ENCODE data around the gene KNDC1.

Gene KNDC1

DNA sequence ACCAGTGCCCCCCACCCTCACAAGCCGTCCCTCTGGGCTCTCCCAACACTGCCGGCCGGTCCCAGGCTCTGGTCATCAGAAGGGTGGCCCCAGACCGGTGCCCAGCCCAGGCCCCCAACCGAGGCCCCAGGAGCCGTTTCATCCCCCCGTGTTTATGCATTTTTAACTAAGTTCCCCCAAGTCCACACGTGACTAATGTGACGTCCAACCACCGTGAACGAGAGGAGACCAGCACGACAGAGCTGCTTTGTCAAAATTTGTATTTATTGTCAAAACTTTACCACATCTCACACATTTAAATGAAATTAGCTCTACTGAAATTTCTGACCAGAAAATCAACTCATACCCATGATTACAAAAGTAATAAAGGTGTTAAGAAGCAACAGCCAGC lies 86.2 kb downstream of the KNDC1 start:
- DNase-seq: no peak

DNA sequence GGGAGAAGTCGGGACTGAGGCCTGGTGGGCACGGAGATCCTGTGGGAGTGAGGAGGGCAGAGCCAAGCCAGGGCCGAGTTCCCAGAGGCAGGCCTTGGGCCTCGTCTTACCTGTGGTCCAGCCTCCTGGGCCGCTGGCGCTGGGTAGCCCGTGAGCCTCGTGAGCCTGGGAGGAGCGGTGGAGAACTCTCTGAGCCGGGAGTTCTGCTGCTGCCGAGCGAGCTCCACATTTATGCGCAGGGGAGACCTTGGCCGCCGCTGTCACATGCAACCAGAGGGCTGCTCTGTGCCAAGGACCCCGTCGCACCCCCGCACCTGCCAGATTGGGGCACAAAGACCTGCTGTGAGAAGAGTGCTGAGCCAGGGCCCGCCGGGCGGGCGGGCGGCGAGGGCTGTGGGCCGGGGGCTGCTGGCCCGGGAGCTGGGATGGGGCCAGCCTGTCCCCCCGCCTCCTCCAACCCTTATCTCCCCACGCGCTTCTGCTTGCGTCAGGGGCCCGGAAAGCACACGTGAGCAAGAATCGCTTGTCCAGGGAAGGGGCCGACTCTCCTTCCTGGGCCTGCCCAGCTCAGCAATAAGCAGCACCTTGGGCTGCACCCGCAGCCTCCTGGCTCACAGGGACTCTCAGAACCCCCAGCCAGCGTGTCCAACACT lies 87.8 kb downstream of the KNDC1 start:
- no peak for DNase-seq

DNA sequence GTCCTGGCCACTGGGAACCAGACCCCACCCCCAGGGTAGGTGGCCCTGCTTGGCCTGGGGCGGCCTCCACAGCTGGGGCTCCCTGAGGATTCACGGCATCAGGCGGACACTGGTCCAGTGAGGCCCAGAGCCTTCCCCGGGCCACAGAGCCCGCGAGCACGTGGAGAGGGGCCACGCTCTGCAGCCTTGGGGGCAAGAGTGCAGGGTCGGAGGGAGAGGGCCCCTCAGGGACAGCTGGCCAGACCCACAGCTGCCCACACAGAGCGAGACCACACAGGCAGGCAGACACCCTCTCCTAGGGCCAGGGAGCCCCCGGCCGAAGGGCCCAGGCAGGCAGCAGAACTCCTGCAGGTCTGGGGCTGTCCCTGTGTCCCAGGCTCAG lies 88.3 kb downstream of the KNDC1 start:
- DNase-seq: no peak

DNA sequence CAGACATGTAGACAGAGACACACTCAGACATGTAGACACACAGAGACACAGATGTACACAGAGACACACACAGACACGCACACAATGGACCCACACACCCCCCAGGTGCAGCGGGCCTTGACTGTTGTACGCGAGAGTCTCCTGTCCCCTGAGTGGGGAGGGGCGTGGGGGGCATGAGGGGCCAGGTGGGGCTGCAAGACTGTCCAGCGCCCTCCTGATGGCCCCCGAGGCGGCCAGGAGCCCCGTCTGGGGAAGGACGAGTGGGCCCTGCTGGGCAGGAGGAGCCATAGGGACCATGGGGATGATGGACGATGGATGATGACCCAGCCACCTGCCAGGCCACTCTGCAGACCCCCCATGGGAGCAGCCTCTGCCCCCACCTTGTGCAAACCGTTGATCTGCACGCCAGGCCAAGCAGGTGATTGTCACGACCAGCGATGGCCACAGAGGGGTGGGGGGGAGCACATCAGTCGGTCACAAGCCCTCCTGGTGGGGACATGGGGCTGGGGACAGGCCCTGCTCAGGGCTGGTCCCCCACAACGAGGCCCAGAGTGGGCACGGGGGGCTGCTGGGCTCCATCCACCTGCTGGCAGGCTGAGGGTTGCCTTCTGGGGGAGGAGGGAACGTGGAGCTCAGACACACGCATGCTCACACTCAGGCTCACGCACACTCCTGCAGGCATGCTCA lies 89.2 kb downstream of the KNDC1 start:
- no peak for DNase-seq

DNA sequence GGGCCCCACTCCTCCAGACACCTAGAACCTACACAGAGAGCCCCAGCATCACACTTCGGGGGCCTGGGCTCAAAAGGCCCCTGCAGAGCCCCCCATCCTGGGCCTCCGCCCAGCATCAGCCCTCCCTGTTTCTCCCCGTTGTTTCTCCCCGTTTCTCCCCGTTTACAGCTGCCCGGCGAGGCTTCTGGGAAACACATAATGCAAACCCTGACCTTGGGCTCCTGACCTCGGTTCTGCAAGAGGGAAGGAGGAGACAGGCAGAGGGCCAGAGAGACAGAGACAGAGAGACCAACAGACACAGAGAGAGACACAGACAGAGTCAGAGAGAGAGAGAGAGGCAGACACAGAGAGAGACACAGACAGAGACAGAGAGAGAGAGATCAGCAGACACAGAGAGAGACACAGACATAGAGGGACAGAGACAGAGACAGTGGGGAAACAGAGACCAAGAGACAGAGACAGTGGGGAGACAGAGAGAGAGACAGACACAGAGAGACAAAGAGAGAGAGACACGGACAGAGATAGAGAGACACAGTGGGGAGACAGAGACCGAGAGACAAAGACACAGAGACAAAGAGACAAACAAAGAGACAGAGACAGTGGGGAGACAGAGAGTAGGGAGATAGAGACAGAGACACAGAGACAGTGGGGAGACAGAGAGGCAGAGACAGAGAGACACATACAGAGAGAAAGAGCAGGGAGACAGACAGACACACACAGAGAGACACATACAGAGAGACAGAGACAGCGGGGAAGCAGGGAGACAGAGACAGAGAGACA lies 90.1 kb downstream of the KNDC1 start:
- no peak for DNase-seq

DNA sequence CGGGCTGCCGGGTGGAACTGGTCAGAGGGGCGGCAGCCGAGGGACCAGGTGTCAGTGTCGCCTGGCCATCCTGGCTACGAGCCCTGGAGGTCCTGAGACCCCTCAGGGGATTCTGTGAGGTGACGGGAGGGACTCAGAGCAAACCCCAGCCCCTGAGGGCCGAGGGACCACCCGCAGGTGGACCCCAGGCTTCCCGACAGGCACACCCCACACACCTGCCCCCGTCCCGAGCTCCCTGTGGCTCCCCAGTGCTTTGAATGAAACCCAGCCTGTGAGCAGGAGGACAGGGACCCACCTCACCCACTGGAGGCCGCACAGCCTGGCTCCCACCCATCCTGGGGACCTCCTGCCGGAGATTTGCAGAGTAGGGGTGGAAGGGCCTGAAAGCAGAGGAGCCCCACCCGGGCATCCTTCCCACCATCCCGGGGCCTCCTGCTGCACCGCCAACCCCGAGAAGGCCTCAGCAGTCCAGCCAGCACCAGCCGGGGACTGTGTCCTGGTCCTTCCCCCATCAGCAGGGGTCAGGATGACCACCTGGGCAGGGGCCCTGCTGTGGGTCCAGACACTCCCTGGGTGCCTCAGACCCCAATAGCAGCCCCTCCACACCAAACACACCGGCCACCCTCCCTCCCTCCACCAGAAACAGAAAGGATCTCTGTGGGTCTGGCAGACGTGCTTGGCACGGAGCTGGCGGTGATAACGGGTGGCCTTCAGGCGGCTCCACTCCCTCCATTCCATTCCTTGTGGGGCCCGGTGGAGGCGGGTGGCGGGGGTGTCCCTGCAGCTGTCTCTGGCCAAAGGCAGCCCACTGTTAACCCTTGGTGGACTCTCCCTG lies 91.6 kb downstream of the KNDC1 start:
- DNase-seq: no peak

DNA sequence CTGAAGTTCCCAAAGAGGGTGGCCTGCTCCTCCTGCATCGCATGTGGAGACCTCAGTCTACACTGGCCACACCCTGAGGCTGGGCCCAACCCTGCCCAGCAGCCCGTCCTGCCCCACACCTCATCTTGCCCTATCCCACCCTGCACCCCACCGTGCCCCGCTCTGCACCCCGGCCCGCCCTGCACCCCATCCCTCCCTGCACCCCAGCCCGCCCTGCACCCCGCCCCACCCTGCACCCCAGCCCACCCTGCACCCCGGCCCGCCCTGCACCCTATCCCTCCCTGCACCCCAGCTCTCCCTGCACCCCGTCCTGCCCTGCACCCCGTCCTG lies 92.2 kb downstream of the KNDC1 start:
- DNase-seq: no peak

DNA sequence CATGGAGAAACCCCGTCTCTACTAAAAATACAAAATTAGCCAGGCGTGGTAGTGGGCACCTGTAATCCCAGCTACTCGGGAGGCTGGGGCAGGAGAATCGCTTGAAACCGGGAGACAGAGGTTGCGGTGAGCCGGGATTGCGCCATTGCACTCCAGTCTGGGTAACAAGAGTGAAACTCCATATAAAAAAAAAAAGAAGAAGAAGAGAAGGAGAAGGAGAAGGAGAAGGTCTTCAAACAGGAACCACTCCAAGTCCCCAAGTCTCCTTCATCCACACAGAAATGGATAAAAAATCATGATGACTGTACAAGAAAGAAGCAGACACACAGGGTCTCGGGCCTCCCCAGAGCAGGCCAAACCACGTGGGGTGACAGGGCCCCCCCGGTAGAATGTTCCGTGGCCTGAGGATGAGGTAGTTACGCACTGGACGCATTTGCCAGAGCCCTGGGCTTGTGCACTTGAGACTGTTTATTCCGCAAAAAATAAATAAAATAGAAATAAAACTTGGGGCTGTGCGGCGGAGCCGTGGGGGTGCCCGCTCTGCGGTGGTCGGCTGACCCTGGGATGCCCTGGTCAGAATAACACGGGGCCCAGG lies 93.4 kb downstream of the KNDC1 start:
- DNase-seq: no peak

DNA sequence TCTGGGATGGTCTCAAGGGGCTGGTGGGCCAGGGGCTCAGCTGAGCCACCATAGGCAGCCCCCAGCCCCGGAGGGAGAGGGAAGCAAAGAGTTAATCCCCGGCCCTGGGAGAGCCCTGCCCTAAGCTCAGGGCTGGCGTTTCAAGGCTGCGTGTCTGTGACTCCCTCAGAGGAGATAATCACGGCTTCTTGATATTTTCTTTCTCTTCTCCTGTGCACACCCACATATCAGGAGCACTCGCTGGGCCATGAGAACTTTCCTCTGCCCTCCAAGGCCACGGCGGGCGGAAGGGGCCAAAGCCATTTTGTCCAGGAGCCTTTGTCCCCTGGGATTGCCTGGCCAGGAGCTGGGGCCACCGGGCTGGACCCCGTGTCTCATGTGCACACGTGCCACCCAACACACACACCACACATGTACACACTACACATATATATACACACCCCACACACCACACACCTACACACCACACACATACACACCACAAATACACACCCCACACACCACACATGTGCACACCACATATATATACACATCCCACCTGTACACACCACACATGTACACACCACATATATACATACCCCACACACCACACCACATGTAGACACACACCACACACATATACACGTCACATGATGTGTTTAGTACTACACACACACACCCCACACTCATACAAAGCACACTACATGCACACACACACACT lies 94.6 kb downstream of the KNDC1 start:
- DNase-seq: no peak

DNA sequence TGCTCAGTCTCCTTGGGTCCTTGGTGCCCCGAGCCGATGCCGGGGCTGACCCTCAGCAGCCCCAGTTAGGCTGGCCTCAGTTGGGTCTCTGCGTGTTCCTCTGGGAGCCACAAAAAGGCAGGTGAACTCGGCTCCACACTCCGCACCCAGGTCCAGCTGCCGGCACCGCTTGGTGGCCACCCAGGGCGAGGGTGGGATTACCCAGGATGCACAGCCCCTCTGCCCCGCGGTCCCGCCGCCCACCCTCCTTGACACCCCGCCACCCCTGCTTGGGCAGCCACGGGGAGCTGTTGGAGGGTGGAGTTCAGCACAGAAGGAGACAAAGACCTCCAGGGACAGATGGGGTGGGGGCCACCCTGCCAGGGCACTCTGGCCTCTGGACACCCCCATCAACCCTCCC lies 95.3 kb downstream of the KNDC1 start:
- DNase-seq: no peak

DNA sequence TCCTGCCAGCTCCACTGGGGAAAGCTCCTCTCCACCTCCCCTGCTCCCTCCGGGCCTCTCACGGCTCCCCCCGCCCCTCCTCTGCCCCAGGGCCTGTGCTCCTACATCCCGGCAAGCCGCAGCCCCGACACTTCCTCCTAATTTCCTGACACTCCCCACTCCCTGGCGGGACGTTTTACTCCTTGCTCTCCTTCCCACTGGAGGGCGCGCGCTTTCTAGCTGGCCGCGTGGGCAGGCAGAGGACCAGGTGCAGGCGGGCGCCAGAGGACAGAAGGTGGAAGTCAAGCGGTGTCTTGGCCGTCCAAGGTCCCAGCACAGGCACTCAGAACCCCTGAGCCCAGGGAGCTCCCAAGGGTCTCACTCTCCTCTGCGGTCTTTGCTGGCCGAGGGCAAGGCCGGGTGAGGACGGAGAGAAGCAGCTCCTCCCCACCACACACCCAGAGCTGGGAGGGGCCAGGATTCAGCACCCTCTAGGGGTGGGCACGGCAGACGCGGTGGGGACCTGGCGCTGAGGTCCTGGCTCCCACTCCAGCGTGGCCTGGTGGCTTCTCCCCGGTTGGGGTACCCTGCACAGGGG lies 97.6 kb downstream of the KNDC1 start:
- peak in 1 of 3 experiments; percentile 23 for DNase-seq

DNA sequence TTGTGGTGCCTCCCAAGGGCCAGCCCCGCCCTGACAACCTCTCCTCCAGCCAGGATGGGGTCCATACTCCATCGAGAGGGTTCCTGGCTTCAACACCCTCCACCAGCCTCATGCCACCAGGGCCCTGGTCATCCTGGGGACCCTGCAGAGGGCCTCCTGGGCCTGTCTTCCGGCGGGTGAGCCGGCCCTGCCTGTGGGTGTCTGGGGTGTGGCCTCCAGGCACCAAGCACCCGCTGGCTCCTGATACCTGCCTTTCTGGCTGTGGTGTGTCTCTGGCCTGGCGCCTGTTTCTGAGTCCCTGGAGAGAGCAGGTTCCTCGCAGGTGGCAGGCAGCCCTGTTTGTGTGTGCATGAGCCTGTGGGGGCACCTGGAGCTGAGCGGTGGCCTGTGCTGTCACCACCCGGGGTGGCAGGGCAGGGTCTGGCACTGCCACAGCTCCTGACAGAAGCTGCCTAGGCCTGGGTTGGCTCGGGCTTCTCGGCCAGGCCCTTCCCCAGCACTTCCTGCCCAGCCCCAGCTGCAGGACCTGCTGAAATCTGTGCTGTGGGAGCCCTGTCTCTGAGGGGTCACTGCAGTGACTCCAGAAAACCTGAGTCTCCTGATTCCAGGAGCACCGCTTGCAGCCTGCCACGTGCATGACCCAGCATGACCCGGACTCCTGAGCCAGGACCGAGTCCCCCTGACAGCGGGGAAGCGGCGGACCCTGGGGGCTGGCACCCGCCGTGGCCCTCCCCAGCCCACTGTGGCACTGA lies 98.2 kb downstream of the KNDC1 start:
- DNase-seq: peak in 2 of 3 experiments; percentile 9 to 24

DNA sequence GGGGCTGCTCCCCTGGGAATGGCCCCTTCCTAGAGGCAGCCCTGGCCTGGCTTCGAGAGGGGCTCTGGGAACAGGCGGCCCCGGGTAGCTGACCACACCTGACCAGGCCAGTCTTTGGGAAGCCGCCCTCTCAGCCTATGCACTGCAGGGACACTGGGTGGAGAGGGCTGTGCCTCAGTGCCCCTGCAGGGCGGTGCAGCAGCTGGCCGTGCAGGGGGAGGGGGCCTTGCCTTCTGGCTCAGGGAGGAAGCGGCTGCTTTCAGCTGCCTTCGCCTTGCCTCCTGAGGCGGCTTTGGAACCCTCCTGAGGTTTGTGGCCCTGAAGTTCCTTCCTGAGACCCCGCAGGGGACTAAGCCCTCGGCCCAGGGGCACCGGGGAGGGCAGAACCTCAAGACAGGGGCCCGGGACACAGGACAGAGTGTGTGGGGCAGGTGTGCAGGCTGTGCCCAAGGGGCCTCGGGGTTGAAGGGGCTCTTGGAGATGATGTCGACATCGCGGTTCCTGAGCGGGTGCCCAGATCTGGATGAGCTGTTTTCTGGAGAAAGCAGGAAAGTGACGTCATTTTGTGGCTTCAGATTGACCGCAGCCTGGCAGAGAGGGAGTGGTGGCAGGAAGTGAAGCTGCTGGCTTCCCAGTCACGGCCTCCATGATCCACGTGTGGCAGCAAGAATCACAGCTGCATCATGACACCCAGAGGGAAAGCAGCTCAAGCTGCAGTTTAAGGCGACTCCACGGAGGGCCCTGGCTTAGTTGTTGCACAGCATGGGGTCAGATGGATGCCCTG lies 99.0 kb downstream of the KNDC1 start:
- no peak for DNase-seq

DNA sequence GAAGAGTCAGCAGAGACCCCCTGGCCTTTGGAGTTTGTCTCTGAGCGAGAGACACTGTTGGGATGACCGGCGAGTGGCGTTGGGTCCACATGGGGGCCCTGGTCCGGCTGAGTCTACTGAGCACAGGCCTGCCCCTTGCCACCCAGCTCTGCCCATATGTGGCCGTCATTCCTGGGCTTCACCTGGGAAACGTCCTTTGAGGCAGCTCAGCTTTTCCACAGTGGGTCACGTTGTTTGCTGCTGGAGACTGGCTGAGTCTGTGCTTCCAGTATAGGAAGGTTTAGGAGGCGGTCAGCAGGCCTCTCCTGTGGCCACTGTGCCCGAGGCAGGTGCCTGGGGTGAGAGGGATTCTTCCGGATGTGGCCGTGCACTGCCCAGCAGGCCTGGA lies 99.6 kb downstream of the KNDC1 start:
- DNase-seq: no peak

DNA sequence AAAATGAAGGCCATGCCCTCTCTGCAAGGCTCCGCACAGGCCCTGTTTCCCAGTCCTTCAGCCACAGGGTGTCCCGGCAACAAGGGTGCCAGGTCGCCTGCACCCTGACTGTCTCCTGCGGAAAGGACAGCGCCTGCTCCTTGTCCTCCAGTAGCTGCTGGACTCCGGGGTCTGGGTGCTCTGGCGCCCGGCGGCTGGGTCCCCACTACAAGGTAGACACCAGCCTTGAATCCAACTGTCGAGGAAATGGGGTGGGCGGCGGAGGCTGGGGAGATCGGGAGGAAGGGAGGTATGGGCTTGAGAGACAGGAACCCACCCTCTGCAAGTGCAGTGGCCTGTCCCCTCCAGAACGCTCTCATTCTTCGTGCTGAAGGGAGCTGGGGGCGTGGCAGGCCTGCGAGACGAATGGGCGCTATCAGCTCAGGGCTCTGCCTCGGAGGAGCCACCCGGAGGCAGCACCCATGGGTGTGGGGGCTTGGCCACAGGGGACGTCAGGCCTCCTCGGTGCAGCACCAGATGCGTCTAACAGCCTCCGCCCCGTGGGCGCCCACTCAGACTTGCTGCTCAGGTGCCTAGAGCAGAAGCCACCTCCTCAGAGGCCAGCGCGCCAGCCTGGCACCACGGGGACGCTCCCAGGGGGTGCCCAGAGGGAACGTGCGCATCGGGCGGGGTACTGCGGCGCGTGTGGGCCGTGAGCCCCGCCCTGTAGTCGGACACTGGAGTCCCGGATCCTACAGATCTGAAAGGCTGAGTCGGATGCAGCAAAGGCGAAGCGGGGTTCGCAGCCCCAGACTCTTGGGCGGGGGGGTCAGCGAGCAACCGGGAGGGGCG lies 101.1 kb downstream of the KNDC1 start:
- DNase-seq: peak; percentile 23 to 55 (median 54)

DNA sequence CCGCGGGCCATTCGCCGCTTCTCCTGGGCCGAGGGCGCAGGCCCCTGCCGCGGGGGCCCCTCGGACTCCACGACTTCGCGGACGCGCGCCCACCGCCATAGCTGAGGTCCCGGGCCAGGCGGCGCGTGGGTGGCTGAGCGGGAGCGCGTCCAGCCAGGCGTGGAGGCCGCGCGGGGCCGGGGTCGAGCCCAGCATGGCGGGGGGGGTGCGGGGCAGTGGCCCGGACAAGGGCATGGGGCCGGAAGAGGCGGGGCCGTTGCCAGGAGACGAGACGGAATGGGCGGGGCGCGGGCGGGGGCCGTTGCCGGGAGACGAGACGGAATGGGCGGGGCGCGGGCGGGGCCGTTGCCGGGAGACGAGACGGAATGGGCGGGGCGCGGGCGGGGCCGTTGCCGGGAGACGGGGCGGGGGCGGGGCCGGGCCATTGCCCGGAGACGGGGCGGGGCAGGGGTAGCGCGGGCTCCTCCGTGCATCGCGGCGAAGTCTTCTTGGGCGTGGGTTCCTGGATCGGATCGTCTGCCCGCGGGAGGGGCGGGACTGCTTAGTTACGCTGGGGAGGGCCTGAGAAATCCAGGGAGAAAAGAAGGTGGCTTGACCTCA lies 101.8 kb downstream of the KNDC1 start:
- DNase-seq: peak; percentile 55 to 71 (median 65)

DNA sequence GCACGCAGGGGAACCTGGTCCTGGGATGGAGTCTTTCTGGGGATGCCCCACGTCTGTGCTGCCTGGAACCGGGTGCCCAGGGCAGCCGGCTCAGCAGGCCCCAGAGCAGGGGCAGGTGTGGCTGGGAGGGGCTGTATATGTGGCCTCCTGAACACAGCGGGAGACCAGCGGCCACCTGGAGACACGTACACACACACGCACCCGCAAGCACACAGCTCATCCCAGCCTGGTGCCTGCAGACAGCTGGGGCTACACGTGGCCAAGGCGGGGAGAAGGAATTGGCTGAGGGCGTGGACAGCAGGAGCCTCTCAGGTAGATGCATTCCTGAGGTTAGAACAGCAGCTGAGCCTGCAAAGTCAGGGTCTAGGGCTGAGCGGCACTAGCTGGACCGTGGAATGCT lies 102.7 kb downstream of the KNDC1 start:
- DNase-seq: peak; percentile 60 to 87 (median 67)

DNA sequence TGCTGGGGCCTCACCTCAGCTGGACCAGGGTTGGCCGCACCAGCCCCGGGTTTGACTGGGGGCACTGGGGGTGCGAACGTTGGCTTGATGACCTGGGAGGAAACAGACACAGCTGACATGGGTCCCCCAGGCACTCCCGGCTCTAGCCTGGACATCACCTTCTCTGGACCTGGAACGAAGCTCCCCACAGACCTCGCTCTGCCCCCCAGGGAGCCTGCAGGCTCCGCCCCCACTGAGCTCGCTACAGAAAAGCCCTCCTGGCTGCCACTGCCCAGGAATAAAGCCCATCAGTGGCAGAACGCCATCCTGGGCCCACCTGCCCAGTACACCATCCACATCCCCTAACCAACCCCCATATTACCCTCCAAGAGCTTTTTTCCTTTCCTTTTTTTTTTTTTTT lies 103.7 kb downstream of the KNDC1 start:
- no peak for DNase-seq

DNA sequence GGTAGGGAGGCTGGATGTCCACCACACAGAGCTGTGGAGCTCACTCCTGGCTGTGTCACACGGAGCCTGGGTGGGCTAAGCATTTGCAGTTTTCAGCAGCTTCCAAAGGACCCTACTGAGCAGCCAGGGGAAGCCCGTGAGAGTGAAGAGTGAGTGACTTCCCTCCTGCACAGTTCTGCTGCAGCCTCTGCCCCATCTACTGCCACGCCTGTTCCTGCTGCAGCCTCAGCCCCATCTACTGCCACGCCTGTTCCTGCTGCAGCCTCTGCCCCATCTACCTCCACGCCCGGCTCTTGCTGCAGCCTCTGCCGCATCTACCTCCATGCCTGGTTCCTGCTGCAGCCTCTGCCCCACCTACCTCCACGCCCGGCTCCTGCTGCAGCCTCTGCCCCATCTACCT lies 104.4 kb downstream of the KNDC1 start:
- no peak for DNase-seq

All from NCI-H1417 (cell line).